Measurements from ENCODE around the gene RALGPS1. TPM values are rescaled to one million over a fixed set of nuclear protein-coding genes. Genes with fewer than 3 reads are reported as not detected.

Gene RALGPS1
- total and polyA plus RNA-seq, 2 donors (not counting 1 experiment from before 2014, with no cell fraction given): 2.0 to 5.9 TPM

GRCh38 chr9:127129073-127129717, 214.6 kb downstream of the RALGPS1 start:
- H3K27me3 ChIP-seq (ENCODE audit: control insufficient read depth, insufficient read depth, low read length): no peaks in the 10 kb centered on the region
- H3K4me1 ChIP-seq (ENCODE audit: control insufficient read depth, extremely low read depth, insufficient read depth, low read length): peaks cover 49% of the 10 kb centered on the region
- no peak overlapping the region for H3K9ac ChIP-seq (ENCODE audit: insufficient read depth, low read length)
- H3K27ac ChIP-seq (ENCODE audit: insufficient read depth, low read length): peak overlapping the region; percentile 72
- no peaks in the 10 kb centered on the region for H3K36me3 ChIP-seq (ENCODE audit: control insufficient read depth, insufficient read depth, low read length)
- no peak for DNase-seq (ENCODE audit: low read depth in 2 of 2)
- TF ChIP-seq CTCF (conservative IDR thresholded peaks at IDR 0.05 in 1 of 2, IDR thresholded peaks at IDR 0.05 in 1 of 2; ENCODE audit: low read depth in 1 of 2, low read length in 2 of 2): no peak
- TF ChIP-seq EZH2 (IDR thresholded peaks at IDR 0.05; ENCODE audit: low read length, missing control alignments): no peak
- no peak overlapping the region for H2AFZ ChIP-seq (ENCODE audit: low read length)
- H3K79me2 ChIP-seq (ENCODE audit: control insufficient read depth, insufficient read depth, low read length): no peaks in the 10 kb centered on the region
- no peaks in the 10 kb centered on the region for H3K9me3 ChIP-seq (ENCODE audit: control insufficient read depth, insufficient read depth, low read depth, low read length)
- H3K4me3 ChIP-seq (replicated peaks in 1 of 4; ENCODE audit: control extremely low read depth in 1 of 4, insufficient read depth in 1 of 4, low read depth in 3 of 4, low read length in 4 of 4): no peak overlapping the region
- H4K20me1 ChIP-seq (ENCODE audit: control insufficient read depth, extremely low read depth, insufficient read depth, low read length): no peaks in the 10 kb centered on the region
- no peak overlapping the region for H3K4me2 ChIP-seq (ENCODE audit: extremely low read depth, insufficient read depth, low read length)

- Histone ChIP-seq H3K4me3 (replicated peaks in 1 of 4; ENCODE audit: control extremely low read depth in 1 of 4, insufficient read depth in 1 of 4, low read depth in 3 of 4, low read length in 4 of 4) (no peak overlapping the region), H3K4me1 (ENCODE audit: control insufficient read depth, extremely low read depth, insufficient read depth, low read length) (peaks cover 54% of the 10 kb centered on the region), H3K79me2 (ENCODE audit: control insufficient read depth, insufficient read depth, low read length) (no peaks in the 10 kb centered on the region), H3K36me3 (ENCODE audit: control insufficient read depth, insufficient read depth, low read length) (no peaks in the 10 kb centered on the region), H4K20me1 (ENCODE audit: control insufficient read depth, extremely low read depth, insufficient read depth, low read length) (no peaks in the 10 kb centered on the region), H3K9me3 (ENCODE audit: control insufficient read depth, insufficient read depth, low read depth, low read length) (no peaks in the 10 kb centered on the region), H3K27ac (ENCODE audit: insufficient read depth, low read length) (no peak overlapping the region), H3K27me3 (ENCODE audit: control insufficient read depth, insufficient read depth, low read length) (no peaks in the 10 kb centered on the region), H3K9ac (ENCODE audit: insufficient read depth, low read length) (no peak overlapping the region), H3K4me2 (ENCODE audit: extremely low read depth, insufficient read depth, low read length) (no peak overlapping the region), H2AFZ (ENCODE audit: low read length) (no peak overlapping the region)
- DNase-seq (ENCODE audit: low read depth in 2 of 2): no peak
- TF ChIP-seq CTCF (conservative IDR thresholded peaks at IDR 0.05 in 1 of 2, IDR thresholded peaks at IDR 0.05 in 1 of 2; ENCODE audit: low read depth in 1 of 2, low read length in 2 of 2) (no peak), EZH2 (IDR thresholded peaks at IDR 0.05; ENCODE audit: low read length, missing control alignments) (no peak)
Observed at GRCh38 chr9:127129718-127130085, 215.1 kb downstream of the RALGPS1 start.

- no peak overlapping the region for H3K4me2 ChIP-seq (ENCODE audit: extremely low read depth, insufficient read depth, low read length)
- peak overlapping the region; percentile 96 for H3K27ac ChIP-seq (ENCODE audit: insufficient read depth, low read length)
- no peak overlapping the region for H3K4me3 ChIP-seq (replicated peaks in 1 of 4; ENCODE audit: control extremely low read depth in 1 of 4, insufficient read depth in 1 of 4, low read depth in 3 of 4, low read length in 4 of 4)
- TF ChIP-seq CTCF (conservative IDR thresholded peaks at IDR 0.05 in 1 of 2, IDR thresholded peaks at IDR 0.05 in 1 of 2; ENCODE audit: low read depth in 1 of 2, low read length in 2 of 2) (no peak), EZH2 (IDR thresholded peaks at IDR 0.05; ENCODE audit: low read length, missing control alignments) (no peak)
- DNase-seq (ENCODE audit: low read depth in 2 of 2): no peak
- H3K4me1 ChIP-seq (ENCODE audit: control insufficient read depth, extremely low read depth, insufficient read depth, low read length): peaks cover 59% of the 10 kb centered on the region
- no peaks in the 10 kb centered on the region for H3K9me3 ChIP-seq (ENCODE audit: control insufficient read depth, insufficient read depth, low read depth, low read length)
- H4K20me1 ChIP-seq (ENCODE audit: control insufficient read depth, extremely low read depth, insufficient read depth, low read length): no peaks in the 10 kb centered on the region
- no peaks in the 10 kb centered on the region for H3K27me3 ChIP-seq (ENCODE audit: control insufficient read depth, insufficient read depth, low read length)
- no peak overlapping the region for H3K9ac ChIP-seq (ENCODE audit: insufficient read depth, low read length)
- no peaks in the 10 kb centered on the region for H3K79me2 ChIP-seq (ENCODE audit: control insufficient read depth, insufficient read depth, low read length)
- no peak overlapping the region for H2AFZ ChIP-seq (ENCODE audit: low read length)
- no peaks in the 10 kb centered on the region for H3K36me3 ChIP-seq (ENCODE audit: control insufficient read depth, insufficient read depth, low read length)
Observed at GRCh38 chr9:127130235-127130634, 215.7 kb downstream of the RALGPS1 start.

Measured in fibroblast of lung (primary cell).